ENCODE measurements around the gene NOP53. TPM values are rescaled to one million over a fixed set of nuclear protein-coding genes. Genes with fewer than 3 reads are reported as not detected.
A peak's percentile ranks its signal among the peaks of the same experiment; 100 is the strongest.

NOP53 gene
- total and polyA plus RNA-seq, 2 of the 8 experiments (the other 6 are each of a cell fraction or from before 2014, with no cell fraction given) = 107 to 245 TPM

GRCh38 chr19:47745010-47745901, at the start of gene NOP53 (continued):
- no peak for TF ChIP-seq CBX5 (IDR thresholded peaks at IDR 0.05; ENCODE audit: low read depth, low read length)
- TF ChIP-seq POU5F1 (IDR thresholded peaks at IDR 0.05; ENCODE audit: low read depth, low read length) = no peak
- TF ChIP-seq MAFK (IDR thresholded peaks at IDR 0.05; ENCODE audit: low read depth, low read length) = no peak
- peak; percentile 72 for TF ChIP-seq SP1 (IDR thresholded peaks at IDR 0.05; ENCODE audit: low read depth, low read length)
- peak; percentile 87 for TF ChIP-seq TAF7 (optimal IDR thresholded peaks at IDR 0.05; ENCODE audit: borderline replicate concordance, low read depth, low read length)
- peak; percentile 28; the same call in 1 of the 2 replicates for TF ChIP-seq SP2 (IDR thresholded peaks at IDR 0.05; ENCODE audit: low read length)
- no peak for TF ChIP-seq SRF (IDR thresholded peaks at IDR 0.05; ENCODE audit: low read depth, low read length)
- TF ChIP-seq NRF1 (IDR thresholded peaks at IDR 0.05; ENCODE audit: low read depth, low read length) = peak; percentile 43
- TF ChIP-seq CBX8 (IDR thresholded peaks at IDR 0.05; ENCODE audit: borderline replicate concordance, low read depth, low read length) = no peak
- peak in 1 of 2 experiments; percentile 70; a peak in 1 of 4 replicates for TF ChIP-seq SIN3A (conservative IDR thresholded peaks at IDR 0.05 in 1 of 2, IDR thresholded peaks at IDR 0.05 in 1 of 2; ENCODE audit: low read depth in 1 of 2, low read length in 2 of 2)
- no peak for TF ChIP-seq RFX5 (IDR thresholded peaks at IDR 0.05; ENCODE audit: borderline replicate concordance, low read depth, low read length)
